ENCODE results near the gene FOCAD.

The FOCAD gene

GRCh38 chr9:20740304-20740703, 56.2 kb downstream of the FOCAD start:
- no peak for DNase-seq

GRCh38 chr9:20740929-20741582, 57.0 kb downstream of the FOCAD start:
- DNase-seq = no peak

GRCh38 chr9:20742833-20743232, 58.8 kb downstream of the FOCAD start:
- DNase-seq = no peak

GRCh38 chr9:20744036-20744630, 60.1 kb downstream of the FOCAD start:
- no peak for DNase-seq

GRCh38 chr9:20746967-20747366, 62.9 kb downstream of the FOCAD start:
- no peak for DNase-seq

GRCh38 chr9:20749496-20750198, 65.6 kb downstream of the FOCAD start:
- DNase-seq = no peak

GRCh38 chr9:20753761-20754160, 69.7 kb downstream of the FOCAD start:
- DNase-seq = no peak

- no peak for DNase-seq
These were observed 70.5 kb downstream of the FOCAD start for GRCh38 chr9:20754556-20754955.

GRCh38 chr9:20760246-20760891, 76.3 kb downstream of the FOCAD start:
- DNase-seq = no peak

GRCh38 chr9:20770947-20771346, 86.9 kb downstream of the FOCAD start:
- no peak for DNase-seq

GRCh38 chr9:20771729-20772128, 87.7 kb downstream of the FOCAD start:
- no peak for DNase-seq

GRCh38 chr9:20775683-20776082, 91.6 kb downstream of the FOCAD start:
- DNase-seq = no peak

- no peak for DNase-seq
These were observed 97.0 kb downstream of the FOCAD start for GRCh38 chr9:20781092-20781491.

- no peak for DNase-seq
These were observed 98.2 kb downstream of the FOCAD start for GRCh38 chr9:20782289-20782688.

GRCh38 chr9:20783057-20784038, 99.3 kb downstream of the FOCAD start:
- DNase-seq = no peak

GRCh38 chr9:20784196-20784595, 100.1 kb downstream of the FOCAD start:
- no peak for DNase-seq

- DNase-seq = no peak
These were observed 102.7 kb downstream of the FOCAD start for GRCh38 chr9:20786807-20787206.

GRCh38 chr9:20788526-20789451, 104.7 kb downstream of the FOCAD start:
- DNase-seq = no peak

GRCh38 chr9:20790721-20791120, 106.7 kb downstream of the FOCAD start:
- DNase-seq = no peak

GRCh38 chr9:20791682-20792081, 107.6 kb downstream of the FOCAD start:
- DNase-seq = no peak

GRCh38 chr9:20804489-20805250, 120.6 kb downstream of the FOCAD start:
- DNase-seq = no peak

Measured in COR-L47 (cell line).